Fibroblast of peridontal ligament (primary cell): ENCODE results near the gene CADPS.

Experiments
- DNase-seq: peaks from one replicate; pipeline ENCODE4 v3.0.0-alpha.2; 2010; ENCODE audit errors: extremely low read depth

CADPS gene

DNA sequence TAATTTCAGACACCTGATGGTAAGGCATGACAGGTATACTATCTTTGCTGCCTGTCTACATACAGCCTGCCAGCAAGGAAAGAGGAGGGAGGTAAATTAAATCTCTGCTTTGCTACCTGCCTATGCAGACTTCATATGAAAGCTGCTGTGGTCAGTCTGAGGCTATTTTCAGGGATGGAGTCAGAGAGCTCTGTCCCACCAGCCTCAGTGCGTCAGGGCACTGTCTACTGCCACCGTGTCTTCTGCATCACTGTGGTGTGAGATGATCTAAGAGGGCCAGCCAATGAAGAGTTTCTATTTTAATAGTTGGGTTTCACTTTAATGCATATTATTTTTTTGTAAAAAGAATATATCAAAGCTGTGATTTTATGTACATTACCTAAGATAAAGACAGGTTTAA, 125.6 kb downstream of the CADPS start:
- no peak for DNase-seq

DNA sequence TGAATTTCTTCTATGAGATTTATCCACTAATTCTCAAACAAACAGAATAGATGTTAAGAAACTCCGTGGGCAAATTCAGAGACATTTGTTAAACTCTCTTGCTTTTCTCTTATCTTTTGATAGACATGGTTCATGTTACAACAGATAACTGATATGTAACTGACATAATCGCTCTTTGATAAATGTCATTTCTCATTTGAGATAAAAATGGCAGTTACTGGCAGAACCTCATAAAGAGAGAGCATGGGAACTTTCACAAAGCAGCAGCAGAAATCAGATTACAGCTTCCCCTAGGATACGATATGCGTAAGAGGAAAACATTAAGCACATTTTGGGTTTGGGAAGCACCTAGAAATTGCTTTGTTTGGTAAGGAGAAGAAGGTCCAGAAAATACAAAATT, 126.1 kb downstream of the CADPS start:
- DNase-seq, result no peak

DNA sequence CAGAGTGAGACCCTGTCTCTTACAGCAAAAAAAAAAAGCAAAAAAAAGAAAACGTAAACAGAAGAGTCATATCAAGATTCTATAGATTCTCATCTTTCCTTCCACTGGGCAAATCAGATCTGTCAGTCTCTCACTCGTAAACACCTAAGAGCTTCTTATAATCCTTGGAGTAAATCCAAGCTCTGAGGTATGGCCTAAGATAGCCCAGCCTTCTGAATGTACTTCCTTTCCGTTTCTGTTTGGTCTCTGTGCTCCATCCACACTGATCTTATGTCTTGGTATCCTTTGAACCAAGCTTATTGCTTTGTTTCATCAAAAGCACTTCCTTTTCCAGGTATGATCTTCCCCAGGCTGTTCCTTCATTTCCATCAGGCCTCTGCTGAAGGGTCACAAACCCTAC, 137.8 kb downstream of the CADPS start:
- no peak for DNase-seq

DNA sequence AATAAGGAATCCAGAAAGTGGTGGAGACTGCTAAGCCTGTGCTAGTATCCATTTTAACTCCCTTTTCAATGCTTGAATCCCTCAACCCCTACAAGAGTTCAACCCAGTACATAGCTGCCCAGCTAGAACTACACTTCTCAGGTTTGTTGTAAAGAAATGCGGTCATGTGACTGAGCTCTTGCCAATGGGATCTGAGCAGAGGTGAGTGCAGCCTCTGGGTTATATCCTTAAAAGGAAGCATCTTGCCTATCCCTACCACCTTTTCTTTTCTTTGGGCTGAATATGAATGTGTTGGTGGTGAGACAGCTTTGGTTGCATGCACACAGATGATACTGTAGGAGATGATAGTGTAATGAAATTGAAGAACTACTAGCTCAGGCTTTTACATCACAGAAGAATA, 139.7 kb downstream of the CADPS start:
- no peak for DNase-seq

DNA sequence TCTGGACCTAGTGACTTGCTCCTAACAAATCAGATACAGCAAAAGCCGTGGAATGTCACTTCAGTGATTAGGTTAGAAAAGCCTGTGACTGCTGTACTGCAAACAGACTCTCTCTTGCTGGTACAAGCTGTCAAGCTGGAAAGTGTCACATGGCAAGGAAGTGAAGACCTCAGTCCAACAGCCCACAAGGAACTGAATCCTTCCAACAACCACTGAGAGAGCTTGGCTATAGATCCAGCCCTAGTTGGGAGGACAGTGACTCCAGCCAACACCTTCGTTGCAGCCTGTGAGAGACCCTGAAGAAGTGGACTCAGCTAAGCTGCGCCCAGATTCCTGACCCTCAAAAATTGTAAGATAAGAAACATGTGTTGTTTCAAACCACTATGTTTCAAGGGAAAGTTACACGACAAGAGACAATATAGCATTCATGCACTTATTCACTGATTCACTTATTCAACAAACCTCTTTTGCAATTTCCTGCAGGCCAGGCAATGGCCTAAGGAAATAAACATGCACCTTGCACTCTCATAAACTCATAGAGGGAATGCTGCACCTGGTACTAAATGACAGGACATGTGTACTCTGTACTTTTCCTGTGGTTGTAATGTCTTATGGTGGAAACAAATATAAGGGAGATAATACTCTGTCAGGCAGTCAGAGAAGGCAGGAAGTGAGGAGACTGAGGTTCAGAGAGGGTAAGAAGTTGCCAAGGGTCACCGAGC, 142.9 kb downstream of the CADPS start:
- no peak for DNase-seq

DNA sequence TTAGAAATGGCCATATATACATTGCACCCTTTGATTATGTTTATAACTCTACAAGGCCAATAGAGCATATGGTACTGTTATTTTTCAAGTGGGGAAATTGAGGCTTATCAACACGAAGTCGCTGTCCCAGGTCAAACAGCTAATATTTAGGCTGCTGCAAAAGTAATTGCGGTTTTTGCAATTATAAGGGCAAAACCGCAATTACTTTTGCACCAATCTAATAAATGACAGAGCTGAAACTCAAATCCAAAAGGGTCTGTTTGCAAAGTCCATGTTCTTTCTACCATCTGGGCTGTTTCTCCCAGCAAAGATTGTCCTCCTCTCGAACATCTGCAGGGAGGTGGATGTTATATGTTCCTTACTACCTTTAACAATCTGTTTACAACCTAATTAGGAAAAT, 147.2 kb downstream of the CADPS start:
- no peak for DNase-seq

DNA sequence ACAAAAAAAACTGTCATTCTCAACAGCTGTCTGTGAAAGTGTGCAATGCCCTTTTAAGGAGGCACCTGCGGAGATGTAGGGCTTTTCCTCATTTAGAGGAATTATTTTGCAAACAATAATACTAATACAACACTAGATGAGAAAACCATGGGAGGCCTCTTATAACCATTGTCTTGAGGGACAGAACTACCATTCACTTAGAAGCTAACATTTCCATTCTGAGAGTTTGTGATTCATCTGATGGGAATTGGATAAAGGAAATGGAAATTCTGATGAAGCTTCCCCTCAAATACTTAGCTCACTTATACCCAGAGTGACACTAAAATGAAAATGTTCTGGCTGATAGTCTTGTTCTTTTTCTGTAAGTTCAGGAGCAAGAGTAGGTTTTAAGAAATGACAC, 147.7 kb downstream of the CADPS start:
- no peak for DNase-seq

DNA sequence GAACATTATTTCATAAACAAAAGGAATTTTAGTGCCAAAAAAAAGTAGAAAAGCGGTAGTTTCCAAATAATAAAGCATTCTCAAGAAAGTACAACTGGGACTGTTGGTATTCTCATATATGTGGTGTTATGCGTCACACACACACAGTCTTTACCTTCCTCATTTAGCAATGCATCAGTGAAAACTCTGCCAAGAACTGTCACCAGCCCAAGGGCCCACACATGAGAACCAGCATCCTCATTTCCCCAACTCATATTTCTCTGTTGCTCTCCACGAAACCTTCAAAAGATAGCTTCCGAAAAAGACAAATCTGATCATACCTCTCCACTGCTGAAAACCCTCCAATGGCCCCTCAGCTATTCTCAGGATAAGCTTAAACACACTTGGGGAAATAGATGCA, 150.7 kb downstream of the CADPS start:
- DNase-seq, result no peak

DNA sequence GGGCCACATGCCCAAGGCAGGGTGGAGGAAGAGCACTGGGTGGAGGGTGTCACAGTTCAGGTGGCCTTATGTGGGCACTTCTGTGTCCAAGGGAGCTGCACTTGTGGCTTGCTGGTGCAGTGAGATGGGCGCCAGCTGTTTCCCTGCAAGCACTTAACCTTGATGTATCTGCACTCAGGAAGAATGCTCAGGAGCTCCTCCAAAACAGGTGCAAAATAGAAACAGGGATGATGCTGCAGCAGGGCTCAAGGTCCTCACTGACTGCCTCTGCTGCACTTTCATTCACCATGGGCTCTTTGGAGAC, 151.3 kb downstream of the CADPS start:
- no peak for DNase-seq

DNA sequence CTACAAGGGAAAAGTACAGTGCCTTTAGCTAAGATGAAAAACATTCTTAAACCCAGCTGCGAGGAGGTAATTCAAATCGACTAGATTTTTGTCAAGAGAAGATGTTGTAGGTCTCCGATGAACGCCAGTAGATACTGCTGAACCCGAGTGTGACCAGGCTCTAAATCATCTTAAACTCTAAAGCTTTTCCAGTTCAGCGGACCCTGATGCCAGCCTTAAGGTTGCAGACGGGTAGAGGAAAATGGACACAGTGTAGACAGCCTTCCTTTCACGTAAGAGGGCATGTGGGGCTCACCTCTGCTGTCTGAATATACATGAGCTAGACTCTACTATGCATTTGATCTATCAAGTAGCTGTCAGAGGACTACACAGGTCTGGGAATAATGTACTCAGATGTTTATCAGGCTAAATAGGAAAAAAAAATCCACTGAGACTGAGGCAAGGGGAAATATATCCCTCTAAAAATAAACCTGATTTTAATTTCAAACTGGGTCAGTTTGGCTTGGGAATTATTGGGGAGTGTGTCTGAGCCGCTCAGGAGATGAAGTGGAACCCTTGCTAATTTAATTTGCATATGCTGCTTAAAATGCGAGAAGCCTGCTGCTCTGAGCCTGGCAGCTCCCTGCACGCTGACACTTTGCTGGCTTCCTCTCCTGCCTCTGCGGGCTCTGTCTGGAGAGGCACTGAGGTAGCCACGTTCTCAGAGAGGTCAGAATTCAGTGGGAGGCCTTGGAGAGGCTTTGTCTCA, 151.9 kb downstream of the CADPS start:
- no peak for DNase-seq

DNA sequence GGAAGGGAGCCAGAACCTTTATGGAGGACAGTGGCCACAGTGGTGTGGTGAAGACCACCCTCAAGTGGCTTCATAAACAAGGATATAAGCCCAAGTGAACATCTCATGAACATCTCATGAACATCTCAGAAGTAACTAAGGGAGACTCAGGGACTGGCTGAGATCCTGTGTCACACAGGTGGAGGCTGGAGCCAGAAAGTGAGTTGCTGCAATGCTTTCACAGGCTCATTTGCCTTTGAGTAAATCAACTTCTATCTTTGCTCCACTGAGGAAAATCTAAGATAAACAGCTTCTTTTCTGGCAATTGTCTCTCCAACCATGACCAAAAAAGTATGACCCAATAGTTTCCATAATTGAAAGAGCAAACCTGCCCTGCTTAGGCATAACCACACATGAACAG, 152.9 kb downstream of the CADPS start:
- DNase-seq, result no peak

DNA sequence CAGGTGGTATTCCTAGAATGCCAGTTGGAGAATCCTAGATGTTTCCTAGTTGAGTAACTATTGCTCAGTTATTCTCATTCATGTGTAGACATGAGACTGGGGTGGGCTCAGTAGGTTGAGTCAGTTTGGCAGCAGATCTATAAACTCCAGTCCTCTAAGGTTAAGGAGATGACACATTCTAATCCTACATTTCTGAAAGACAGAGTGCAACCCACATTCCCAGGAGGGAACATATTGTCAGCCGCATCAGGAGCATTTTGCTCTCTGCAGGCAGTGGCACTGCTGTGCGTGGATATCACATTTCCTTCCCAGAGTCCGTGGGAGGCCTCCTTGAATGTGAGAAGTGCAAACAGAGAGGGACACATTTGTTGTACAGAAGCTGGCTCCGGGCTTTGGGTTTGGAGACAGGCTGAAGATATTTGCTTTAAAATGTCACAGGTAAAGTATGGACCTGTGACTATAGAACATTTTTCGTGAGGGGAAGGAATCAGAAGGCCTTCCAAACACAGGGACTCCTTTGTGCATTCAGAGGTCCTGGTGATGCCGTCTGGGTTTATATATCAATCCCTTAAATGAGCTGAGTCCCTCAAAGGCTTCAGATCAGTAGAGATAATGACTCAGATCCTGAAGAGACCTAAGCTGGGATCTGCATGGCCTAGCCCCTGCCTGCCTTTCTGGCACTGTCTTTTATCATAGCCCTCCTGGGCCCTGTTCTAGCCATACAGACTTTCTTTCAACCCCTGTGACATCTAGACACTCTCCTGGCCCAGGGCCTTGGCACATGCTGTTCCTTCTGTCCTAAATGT, 156.5 kb downstream of the CADPS start:
- DNase-seq, result no peak

DNA sequence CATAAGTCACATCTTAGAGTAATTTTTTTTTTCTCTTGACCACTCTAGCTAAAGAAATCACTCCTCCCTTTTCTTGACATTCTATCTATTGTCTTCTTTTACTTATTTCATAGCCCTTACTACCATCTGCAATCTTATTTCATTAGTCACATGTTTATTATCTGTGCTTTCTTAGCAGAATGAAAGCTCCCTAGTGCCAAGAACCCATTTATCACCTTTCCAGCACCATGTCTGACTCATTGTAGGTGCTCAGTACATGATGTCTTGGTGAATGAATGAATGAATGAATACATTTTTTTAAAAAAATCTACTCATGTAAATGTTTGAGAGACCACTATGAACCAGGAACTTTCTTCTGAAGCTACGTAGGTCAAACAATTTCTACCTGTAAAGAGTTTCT, 157.2 kb downstream of the CADPS start:
- DNase-seq, result no peak

DNA sequence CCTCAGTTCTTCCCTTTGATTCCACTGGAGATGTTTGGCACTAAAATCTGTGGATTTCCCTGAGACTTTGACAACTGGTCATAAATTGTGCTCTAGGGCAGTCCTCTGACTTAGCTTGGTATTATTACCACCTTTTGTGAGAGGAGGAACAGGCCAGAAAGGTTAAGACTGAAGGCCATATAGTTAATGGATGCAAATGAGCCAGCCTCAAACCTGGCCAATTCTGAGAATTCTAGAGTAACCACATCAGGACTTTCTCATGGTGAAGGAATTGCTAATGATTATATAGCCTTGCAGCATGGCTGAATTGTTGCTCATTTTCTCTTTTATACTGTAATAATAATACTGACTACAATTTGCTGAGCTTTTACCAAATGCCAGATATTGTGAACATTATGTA, 162.5 kb downstream of the CADPS start:
- no peak for DNase-seq

DNA sequence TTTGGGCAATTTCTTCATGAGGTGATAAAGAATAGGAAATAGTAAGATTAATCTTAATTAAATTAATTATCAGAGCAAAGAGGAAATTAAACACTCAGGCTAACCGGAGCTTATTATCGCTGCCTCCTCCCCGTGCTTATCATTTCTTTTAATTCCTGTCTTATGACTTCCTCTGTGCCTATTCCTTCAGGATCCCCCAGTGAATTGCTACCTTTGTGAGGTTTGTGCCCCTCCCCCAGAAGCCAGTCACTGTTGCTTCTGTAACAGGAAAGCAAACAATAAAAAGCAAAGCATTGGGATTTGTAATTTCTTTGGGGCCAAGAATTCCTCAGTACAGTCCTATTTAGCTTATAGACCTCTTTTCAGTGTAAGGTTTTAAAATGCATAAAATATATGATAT, 164.5 kb downstream of the CADPS start:
- DNase-seq, result no peak

DNA sequence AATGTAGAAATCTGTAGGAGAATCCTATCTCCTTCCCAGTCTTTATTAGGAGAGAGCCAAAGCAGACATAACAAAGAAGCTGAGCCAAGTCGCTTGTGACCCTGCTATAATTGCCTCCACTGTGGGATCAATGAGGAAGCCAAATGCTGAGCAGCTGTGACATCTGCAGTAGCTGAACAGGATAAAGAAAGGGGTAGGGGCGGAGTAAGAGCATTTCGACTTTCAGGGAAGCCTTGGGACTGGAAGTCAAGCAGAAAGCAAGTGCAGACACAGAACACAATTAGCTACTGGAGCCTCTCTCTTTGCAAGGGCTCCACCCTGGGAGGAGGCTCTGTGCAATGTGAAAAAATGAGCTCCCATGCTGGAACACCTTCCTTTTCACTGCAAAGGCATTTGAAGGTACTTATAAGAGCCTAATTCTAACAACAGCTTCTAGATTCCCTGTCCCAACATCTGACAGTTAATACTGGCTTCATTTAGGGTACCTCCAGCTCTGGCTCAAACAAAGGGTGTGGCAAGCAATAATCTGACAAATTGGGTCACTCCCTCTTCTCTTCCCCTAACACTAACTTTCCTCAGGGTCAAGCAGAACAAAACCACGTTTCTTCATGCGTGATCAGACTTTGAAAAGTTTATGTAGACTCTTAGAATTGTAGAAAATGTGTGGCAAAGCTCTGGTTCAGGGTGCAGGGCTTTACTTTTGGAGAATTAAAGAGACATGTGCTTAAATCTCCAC, 166.4 kb downstream of the CADPS start:
- DNase-seq, result no peak

DNA sequence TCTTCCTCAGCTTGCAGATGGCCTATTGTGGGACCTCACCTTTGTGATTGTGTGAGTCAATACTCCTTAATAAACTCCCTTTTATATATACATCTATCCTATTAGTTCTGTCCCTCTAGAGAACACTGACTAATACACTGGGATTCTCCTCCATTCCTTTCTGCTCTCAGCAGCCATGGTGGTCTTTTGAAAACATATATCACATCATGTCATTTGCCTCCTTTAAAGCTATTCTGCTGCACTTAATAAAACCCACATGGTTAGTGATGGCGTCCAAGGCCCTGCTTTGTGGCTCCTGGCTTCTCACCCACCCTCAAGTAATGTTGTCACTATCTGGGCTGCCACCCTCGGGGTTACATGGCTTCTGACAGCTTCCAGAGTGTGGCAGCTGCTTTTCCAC, 169.5 kb downstream of the CADPS start:
- DNase-seq, result no peak

DNA sequence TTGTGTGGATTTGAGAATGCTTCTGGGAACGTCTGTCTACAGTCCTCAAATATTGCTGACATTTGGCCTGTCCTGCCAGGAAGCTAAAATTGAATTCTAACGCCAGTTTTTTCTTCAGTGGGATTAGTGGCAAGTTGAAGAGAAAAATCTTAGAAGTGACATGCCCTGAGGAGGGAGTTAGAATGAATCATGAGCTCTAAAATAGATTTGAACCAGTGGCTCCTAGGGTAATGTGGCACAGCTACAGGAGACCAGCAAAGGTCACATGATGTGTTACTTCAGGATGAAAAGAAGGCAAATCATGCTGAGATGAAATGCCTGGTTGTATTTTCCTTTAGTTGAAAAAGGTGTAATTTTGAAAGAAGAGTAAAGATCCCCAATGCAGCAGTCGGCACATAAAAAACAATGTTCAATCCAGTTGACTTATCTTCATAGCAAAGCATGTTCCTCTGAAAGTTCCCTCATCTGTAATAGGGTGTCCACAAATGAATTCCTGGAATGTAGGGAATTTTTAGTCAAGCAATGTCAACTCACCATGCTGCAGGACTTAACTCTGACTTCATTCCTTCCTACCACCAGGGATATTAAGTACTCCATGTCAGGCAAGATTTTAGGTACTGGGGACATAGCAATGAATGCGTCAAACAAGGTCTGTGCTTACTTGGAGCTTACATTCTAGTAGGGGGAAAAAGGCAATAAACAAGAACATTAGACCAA, 171.6 kb downstream of the CADPS start:
- DNase-seq, result no peak

DNA sequence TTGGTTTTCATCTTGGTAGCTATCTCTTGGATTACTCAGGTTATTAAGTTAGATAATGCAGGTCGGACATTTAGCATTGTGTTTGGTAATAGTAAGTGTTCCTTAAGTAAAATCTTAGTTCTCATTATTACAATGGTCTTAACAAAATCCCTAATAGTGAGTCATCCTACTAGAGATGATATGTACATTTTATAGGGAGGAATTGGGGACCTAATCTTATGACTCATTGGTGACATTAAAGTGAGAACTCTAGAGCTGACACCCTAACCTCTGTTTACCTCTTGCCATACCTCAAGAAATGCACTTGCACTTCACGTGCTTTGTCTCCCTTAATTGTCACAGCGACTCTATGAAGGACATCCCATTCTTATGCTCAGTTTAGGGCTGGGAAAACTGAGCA, 174.9 kb downstream of the CADPS start:
- no peak for DNase-seq

DNA sequence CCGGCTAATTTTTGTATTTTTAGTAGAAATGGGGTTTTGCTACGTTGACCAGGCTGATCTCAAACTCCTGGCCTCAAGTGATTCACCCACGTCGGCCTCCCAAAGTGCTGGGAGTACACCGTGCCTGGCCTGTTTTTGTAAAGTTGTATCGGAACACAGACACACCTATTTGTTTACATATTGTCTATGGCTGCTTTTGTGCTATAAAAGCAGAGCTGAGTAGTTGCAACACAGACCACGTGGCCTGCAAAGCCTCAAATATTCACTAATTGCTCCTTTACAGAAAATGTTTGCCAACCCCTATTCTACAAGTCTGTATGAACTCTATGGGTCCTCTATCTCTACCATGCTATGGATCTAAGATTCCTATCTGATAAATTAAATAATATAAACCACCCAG, 175.5 kb downstream of the CADPS start:
- DNase-seq, result no peak

DNA sequence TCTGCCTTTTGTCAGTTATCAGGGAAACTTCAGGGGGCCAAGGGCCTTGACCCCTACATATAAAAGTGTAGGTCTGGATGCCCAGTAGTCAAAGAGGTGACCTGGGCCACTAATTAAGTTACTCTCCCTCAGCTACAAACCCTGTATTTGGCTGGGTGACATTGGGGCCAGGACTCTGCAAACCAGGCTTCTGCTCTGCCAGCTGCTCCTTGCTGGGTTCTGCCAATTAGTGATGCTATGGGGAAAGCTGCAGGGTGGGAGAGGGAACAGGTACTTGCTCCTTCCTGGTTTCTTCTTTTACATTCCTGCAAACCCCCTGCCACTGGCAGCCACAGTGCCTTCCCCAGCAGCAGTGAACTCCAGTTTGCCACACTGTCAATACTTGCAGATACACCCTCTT, 179.2 kb downstream of the CADPS start:
- DNase-seq, result no peak

DNA sequence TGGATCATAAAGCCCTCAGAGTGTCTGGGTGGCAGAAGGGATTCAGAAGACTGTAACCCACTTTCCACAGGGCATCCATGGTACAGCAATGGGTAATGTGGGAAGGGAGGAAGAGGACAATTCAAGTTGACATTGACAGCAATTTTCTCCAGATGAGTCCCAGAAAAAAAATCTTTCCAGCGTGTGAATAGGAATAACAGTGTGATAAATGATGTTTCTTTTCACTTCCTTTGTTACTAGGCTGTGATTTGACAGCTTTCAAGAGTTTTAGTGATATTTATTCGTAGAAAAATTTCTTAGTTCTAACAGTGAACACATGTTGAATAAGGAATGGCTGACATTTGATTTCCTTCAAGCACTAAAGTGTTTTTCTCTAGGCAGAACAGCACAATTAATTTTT, 186.4 kb downstream of the CADPS start:
- DNase-seq, result no peak
